PC-9 (cell line): ENCODE results near the gene TCP11.

Experiments
- CTCF ChIP-seq: fragments of 200-600 bp; sonication (generic); conservative IDR thresholded peaks from 2 replicates; pipeline ENCODE4 v1.6.1; 2017; ENCODE audit warnings: mixed run types, antibody characterized with exemption, mild to moderate bottlenecking, moderate library complexity
- EZH2 ChIP-seq: fragments of 200-600 bp; sonication (generic); IDR thresholded peaks from 2 replicates; pipeline ENCODE4 v1.8.0; 2017; ENCODE audit warnings: antibody characterized with exemption, low read depth

DNA sequence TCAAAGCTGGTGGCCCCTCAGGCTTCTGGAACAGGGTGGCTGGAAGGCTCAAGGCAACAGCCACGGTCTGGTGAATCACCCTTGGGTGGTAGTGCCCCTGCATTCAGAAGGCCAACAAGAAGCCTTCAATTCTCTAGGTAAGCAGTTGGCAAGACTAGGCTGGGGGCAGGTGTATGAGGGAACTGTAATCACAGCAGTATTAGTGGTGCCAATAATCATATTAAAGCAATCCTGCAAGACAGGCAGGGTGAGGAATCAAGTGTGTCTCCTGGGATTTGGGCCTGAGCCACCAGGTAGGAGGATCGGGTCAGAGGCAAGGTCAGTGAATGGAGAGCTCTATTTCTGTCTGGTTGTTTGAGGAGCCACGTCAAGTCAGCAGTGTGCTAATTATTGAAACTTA, 47.7 kb upstream of the TCP11 start:
- TF ChIP-seq CTCF (no peak), EZH2 (no peak)
